Osteoblast (primary cell): ENCODE measurements around the gene USP34. TPM values are rescaled to one million over a fixed set of nuclear protein-coding genes. Genes with fewer than 3 reads are reported as not detected.

ENCODE experiments used
- DNase-seq: peaks from one replicate; pipeline ENCODE4 v3.0.0; 2011; ENCODE audit warnings: low spot score, mixed read lengths; ENCODE audit not compliant: insufficient read length; ENCODE audit errors: missing footprints
- H2AFZ ChIP-seq: 2 replicates; pipeline ENCODE4 v1.6.0; 2011; ENCODE audit warnings: mild to moderate bottlenecking, low read length
- H3K27ac ChIP-seq: 2 replicates; pipeline ENCODE4 v1.5.1; 2011; ENCODE audit warnings: mild to moderate bottlenecking, low read depth, low read length, moderate library complexity
- H3K27me3 ChIP-seq: 2 replicates; pipeline ENCODE4 v1.6.0; 2012; ENCODE audit warnings: mild to moderate bottlenecking, control low read depth, inconsistent platforms, low read length, moderate library complexity; ENCODE audit not compliant: insufficient read depth
- H3K36me3 ChIP-seq: 2 replicates; pipeline ENCODE4 v1.5.1; 2011; ENCODE audit warnings: mild to moderate bottlenecking, low read length, control low read depth, moderate library complexity; ENCODE audit not compliant: insufficient read depth
- H3K4me1 ChIP-seq: 2 replicates; pipeline ENCODE4 v1.5.1; 2011; ENCODE audit warnings: mild to moderate bottlenecking, low read length, control low read depth, moderate library complexity; ENCODE audit not compliant: insufficient read depth
- H3K4me2 ChIP-seq: 2 replicates; pipeline ENCODE4 v1.6.0; 2011; ENCODE audit warnings: mild to moderate bottlenecking, low read length; ENCODE audit not compliant: insufficient read depth
- H3K4me3 ChIP-seq: fragments of 200-600 bp; sonication (generic); 3 replicates; pipeline ENCODE4 v1.5.1; 2012; ENCODE audit warnings: mild to moderate bottlenecking, low read length, inconsistent platforms; ENCODE audit not compliant: insufficient read depth
- H3K79me2 ChIP-seq: 2 replicates; pipeline ENCODE4 v1.6.0; 2012; ENCODE audit warnings: mild to moderate bottlenecking, low read length, control low read depth, inconsistent platforms; ENCODE audit not compliant: insufficient read depth
- H3K9me3 ChIP-seq: 2 replicates; pipeline ENCODE4 v1.5.1; 2011; ENCODE audit warnings: low read depth, low read length, control low read depth
- H4K20me1 ChIP-seq: 2 replicates; pipeline ENCODE4 v1.6.0; 2012; ENCODE audit warnings: mild to moderate bottlenecking, low read length, control low read depth; ENCODE audit not compliant: insufficient read depth
- CTCF ChIP-seq: IDR thresholded peaks from 2 replicates; pipeline ENCODE4 v1.5.1; 2011; ENCODE audit warnings: mild to moderate bottlenecking, low read depth, low read length, moderate library complexity; ENCODE audit errors: extremely low read depth
- total RNA-seq: library from RNA; depleted of rRNA; stranded (reverse); fragments of >200 nt; gene quantifications from 2 replicates; pipeline ENCODE4 v1.2.3, GENCODE V29; 2012

The USP34 gene
- total RNA-seq, 1 donor = 152 TPM

DNA sequence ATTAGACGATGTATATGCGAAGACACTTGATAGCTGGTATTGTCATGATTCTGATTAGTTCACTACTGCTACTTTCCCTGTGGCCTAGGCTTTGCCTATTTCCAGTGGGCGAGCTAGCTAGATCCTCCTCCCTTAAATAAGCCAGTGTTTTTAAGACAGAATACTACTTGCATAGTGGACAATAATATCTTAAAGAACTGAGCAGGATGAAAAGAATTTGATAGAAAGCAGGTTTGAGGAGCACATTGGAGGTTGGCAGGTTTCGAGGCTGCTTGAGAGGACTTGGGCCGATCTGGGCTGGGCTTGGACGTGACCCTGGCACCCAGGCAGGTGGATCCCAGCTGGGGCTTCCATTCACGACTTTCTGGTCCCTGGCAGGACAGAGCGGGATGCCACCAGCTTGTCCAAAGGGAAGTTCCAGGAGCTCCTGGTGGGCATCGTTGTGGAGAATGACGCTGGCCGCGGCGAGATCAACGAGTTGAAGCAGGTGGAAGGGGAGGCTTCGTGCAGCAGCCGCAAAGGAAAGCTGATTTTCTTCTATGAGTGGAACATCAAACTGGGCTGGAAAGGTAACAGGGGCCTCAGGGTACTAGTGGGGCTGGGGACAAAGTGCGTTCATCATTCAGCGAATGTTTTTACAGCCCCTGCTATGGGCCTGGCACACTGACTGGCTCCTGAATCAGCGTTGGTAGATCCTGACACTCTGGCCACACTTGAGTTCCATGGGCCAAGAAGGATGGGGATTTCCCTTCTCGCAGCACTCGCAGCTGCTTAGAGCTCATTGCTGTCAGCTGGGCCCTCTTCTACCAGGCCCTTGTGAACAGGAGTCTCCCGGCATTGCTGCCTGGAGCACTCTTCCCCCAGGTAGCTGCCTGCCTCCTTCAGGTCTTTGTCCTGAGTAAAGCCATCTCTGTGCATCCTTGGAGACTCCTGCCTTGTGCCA is 292.0 kb downstream of the USP34 start:
- H4K20me1 ChIP-seq = no peaks in the 10 kb centered on the region
- no peak for TF ChIP-seq CTCF
- H3K9me3 ChIP-seq = no peaks in the 10 kb centered on the region
- peaks cover 34% of the 10 kb centered on the region for H3K36me3 ChIP-seq
- H3K4me3 ChIP-seq = peak overlapping the region; percentile 74
- no peak overlapping the region for H2AFZ ChIP-seq
- H3K27ac ChIP-seq = peak overlapping the region; percentile 81
- H3K4me1 ChIP-seq = peaks cover 45% of the 10 kb centered on the region
- peak overlapping the region; percentile 83 for H3K4me2 ChIP-seq
- DNase-seq = peak; percentile 65
- H3K27me3 ChIP-seq = no peaks in the 10 kb centered on the region
- H3K79me2 ChIP-seq = peaks cover 56% of the 10 kb centered on the region

GRCh38 chr2:61177727-61178549 is 292.9 kb downstream of the USP34 start:
- no peak for TF ChIP-seq CTCF
- H3K4me2 ChIP-seq = peak overlapping the region; percentile 83
- no peaks in the 10 kb centered on the region for H3K9me3 ChIP-seq
- peak overlapping the region; percentile 81 for H3K27ac ChIP-seq
- peak overlapping the region; percentile 69 for H2AFZ ChIP-seq
- H3K79me2 ChIP-seq = peaks cover 46% of the 10 kb centered on the region
- H3K36me3 ChIP-seq = peaks cover 25% of the 10 kb centered on the region
- H3K4me1 ChIP-seq = peaks cover 45% of the 10 kb centered on the region
- DNase-seq = peak; percentile 76
- peak overlapping the region; percentile 74 for H3K4me3 ChIP-seq
- H3K27me3 ChIP-seq = no peaks in the 10 kb centered on the region
- H4K20me1 ChIP-seq = no peaks in the 10 kb centered on the region

DNA sequence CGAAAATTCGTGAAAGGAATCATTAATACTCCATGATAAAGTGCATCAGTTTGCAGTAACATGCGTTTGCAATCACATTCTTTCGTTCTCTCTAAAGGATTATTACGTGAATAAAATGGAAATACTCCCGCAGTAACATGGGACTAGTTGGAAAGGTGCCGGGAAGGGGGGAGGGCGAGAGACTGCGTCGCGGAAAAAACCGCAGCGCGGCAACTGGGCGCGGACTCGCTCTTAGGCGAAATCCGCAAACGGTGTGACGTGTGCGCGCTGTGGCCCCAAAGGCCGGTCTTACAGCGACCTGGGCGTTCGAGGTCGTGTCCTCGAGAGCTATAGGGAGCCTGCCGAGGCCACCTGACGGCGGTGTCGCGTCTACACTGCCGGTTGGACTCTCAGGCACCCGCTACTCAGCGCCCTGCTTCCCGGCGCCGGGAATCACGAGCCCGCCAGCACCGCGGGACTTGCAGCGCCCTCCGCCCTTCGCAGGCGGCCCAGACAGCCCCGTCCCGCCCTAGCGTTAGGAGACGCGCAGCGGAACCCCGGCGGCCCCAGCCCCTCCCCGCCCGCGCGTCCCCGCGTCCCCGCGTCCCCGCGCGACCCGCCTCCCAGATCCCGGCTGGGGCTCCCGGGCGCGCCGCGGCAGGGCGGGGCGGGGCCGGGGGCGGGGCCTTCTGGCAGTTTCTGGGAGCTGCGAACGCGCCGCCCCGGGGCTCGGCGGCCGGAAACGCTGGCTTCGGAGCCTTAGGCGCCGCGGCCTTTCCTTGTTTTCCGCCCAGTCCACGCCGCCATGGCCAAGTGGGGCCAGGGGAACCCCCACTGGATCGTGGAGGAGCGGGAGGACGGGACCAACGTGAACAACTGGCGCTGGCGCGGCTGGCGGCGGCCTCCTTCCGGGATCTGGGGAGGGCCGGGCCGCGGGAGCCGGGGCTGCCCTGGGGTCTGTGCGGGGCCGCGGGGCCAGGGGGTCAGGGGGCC is 293.8 kb downstream of the USP34 start:
- H4K20me1 ChIP-seq = no peaks in the 10 kb centered on the region
- H3K4me2 ChIP-seq = peak overlapping the region; percentile 83
- H3K9me3 ChIP-seq = no peaks in the 10 kb centered on the region
- peaks cover 44% of the 10 kb centered on the region for H3K4me1 ChIP-seq
- peak; percentile 100 for DNase-seq
- H3K36me3 ChIP-seq = peaks cover 16% of the 10 kb centered on the region
- peak overlapping the region; percentile 81 for H3K27ac ChIP-seq
- H3K79me2 ChIP-seq = peaks cover 39% of the 10 kb centered on the region
- peak overlapping the region; percentile 74 for H3K4me3 ChIP-seq
- H2AFZ ChIP-seq = peak overlapping the region; percentile 92
- no peaks in the 10 kb centered on the region for H3K27me3 ChIP-seq
- TF ChIP-seq CTCF = no peak
